ENCODE results near the gene PTK6.
"Not testable (repeated sequence)": the region's sequence is repeated elsewhere in the genome, so short reads cannot be mapped to it uniquely, and the experiment has no call there.

Gene PTK6

GRCh38 chr20:63568986-63569949 lies 32.1 kb upstream of the PTK6 start:
- DNase-seq, result no peak

GRCh38 chr20:63568170-63568981 lies 31.2 kb upstream of the PTK6 start:
- DNase-seq, result no peak

DNA sequence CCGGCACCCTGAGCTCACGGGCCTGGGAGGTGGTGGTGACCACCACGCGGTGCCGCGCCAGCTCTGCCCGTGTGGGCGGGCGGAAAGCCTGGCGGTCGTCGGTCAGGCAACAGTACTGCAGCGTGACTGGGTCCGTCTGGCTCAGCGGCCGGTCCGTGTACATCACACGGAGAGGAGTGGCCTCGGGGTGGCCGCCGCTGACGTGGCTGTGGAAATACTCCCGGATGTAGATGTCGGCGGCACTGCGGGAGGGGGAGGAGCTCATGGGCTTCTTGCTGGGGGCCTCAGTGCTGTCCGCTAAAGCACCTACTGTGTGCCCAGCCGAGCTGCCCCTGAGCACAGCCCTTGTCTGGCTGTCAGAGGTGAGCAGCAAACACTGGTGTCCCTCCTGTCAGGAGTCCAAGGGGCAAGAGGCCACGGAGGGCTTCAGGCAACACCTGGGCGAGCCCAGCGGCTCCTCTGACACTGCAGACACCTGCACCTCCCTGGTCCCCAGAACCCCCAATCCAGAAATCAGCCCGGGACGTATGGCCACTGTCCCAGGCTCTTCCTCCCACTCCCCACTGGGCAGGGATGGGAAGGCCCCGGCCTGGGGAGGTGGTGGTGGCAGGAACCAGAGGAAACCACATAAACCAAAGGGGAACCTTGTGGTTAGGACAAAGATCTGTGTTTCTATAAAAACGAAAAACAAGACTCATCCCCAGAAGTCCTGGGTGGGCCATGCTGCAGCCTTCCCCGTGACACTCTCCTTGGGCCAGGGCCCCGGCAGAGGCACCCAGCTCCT lies 30.4 kb upstream of the PTK6 start:
- DNase-seq, result no peak

- no peak for DNase-seq
These were observed 29.9 kb upstream of the PTK6 start for GRCh38 chr20:63567136-63567385.

DNA sequence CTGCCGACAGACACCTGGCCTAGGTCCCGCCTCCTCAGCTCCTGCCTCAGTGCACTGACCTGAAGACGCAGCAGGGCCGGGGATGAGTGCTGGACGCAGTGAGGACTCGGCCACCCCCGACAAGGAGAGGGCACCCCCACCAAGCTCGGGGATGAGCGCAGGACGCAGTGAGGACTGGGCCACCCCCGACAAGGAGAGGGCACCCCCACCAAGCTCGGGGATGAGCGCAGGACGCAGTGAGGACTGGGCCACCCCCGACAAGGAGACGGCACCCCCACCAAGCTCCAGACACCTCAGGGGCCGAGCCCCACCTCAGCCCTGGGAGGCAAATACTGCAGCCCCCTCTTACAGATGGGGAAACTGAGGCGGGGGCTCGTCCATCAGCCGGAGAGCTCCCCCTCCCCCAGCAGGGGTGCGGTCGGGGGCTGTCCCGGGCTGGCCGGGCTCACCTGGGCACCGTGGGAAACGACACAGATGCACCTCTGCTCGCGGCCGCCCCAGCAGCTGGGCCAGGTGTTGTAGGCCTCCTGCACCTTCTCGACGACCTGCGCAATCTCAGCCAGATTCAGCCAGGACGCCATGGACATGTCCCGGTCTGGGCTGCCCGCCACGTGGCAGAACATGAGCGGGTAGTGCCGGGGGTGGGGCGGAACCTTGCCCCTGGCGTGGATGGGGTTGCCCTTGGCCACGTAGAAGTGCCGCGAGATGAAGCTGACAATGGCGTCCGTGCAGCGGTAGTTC lies 29.4 kb upstream of the PTK6 start:
- DNase-seq, result no peak

- DNase-seq, result no peak
These were observed 28.6 kb upstream of the PTK6 start for GRCh38 chr20:63565699-63566335.

DNA sequence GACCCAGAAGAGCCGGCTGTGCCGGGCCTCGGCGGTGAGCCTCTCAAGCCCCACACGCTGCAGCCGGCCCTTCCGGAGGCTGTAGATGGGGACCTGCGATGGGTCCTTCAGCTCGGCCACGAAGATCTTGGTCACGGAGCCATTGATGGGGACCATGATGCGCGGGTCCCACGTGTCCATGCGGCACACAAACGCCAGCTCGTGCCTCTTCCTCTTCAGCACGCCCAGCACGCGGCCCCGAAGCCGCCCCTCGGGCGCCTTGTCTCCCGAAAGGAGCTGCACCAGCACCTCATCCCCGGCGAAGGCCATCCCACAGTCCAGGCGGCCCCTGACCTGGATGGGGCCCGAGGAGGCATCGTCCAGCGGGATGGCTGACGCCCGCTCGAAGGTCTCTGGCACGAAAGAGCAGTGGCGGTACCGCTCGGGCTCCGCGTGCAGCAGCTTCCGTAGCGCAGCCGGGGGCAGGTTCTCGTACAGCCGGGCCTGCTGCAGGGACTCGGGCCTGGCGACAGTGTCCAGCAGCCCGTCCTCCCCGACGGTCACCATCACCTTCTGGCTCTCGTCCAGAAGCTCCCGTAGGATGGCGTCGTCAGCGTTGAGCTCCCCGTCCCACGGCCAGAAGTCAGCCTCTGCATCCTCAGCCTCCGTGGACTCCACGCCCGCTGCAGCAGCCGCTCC lies 28.0 kb upstream of the PTK6 start:
- DNase-seq, result no peak

GRCh38 chr20:63564036-63564810 lies 27.0 kb upstream of the PTK6 start:
- no peak for DNase-seq

GRCh38 chr20:63563225-63563935 lies 26.2 kb upstream of the PTK6 start:
- DNase-seq, result no peak

GRCh38 chr20:63562461-63563224 lies 25.5 kb upstream of the PTK6 start:
- DNase-seq, result no peak

GRCh38 chr20:63561624-63562396 lies 24.6 kb upstream of the PTK6 start:
- DNase-seq, result no peak

GRCh38 chr20:63560856-63561609 lies 23.9 kb upstream of the PTK6 start:
- no peak for DNase-seq

GRCh38 chr20:63560333-63560805 lies 23.2 kb upstream of the PTK6 start:
- no peak for DNase-seq

- not testable (repeated sequence) for DNase-seq
These were observed 22.5 kb upstream of the PTK6 start for GRCh38 chr20:63559485-63560332.

- no peak for DNase-seq
These were observed 21.8 kb upstream of the PTK6 start for GRCh38 chr20:63558804-63559484.

- no peak for DNase-seq
These were observed 20.3 kb upstream of the PTK6 start for GRCh38 chr20:63557481-63557891.
